Smooth muscle cell (in vitro differentiated cells): ENCODE data around the gene APOC3. TPM values are rescaled to one million over a fixed set of nuclear protein-coding genes. Genes with fewer than 3 reads are reported as not detected.

Experiments used
- DNase-seq: peaks from one replicate; lab custom pipeline; 2025; ENCODE audit not compliant: unreplicated experiment; lab: John Stamatoyannopoulos, UW
- H2AFZ ChIP-seq: fragments of 200-600 bp; sonication (generic); 2 replicates; pipeline ENCODE4 v1.6.0; 2016; ENCODE audit warnings: antibody characterized with exemption, low read depth, mild to moderate bottlenecking
- H3F3A ChIP-seq: fragments of 200-600 bp; sonication (generic); 2 replicates; pipeline ENCODE4 v1.6.0; 2017; ENCODE audit warnings: antibody characterized with exemption, low read depth
- H3K27ac ChIP-seq: fragments of 200-600 bp; sonication (generic); 2 replicates; pipeline ENCODE4 v1.5.1; 2016; ENCODE audit warnings: low read depth, mild to moderate bottlenecking
- H3K27me3 ChIP-seq: fragments of 200-600 bp; sonication (generic); 2 replicates; pipeline ENCODE4 v1.6.1; 2016; ENCODE audit warnings: low read depth, mild to moderate bottlenecking
- H3K36me3 ChIP-seq: fragments of 200-600 bp; sonication (generic); 2 replicates; pipeline ENCODE4 v1.5.1; 2016; ENCODE audit warnings: low read depth
- H3K4me1 ChIP-seq: fragments of 200-600 bp; sonication (generic); 2 replicates; pipeline ENCODE4 v1.5.1; 2016; ENCODE audit warnings: low read depth
- H3K4me2 ChIP-seq: fragments of 200-600 bp; sonication (generic); 2 replicates; pipeline ENCODE4 v1.6.0; 2016; ENCODE audit warnings: mild to moderate bottlenecking
- H3K4me3 ChIP-seq: fragments of 200-600 bp; sonication (generic); 2 replicates; pipeline ENCODE4 v1.5.1; 2016; ENCODE audit warnings: mild to moderate bottlenecking
- H3K79me2 ChIP-seq: fragments of 200-600 bp; sonication (generic); 2 replicates; pipeline ENCODE4 v1.6.0; 2016; ENCODE audit warnings: low read depth, mild to moderate bottlenecking
- H3K9ac ChIP-seq: fragments of 200-600 bp; sonication (generic); 2 replicates; pipeline ENCODE4 v1.6.0; 2016; ENCODE audit warnings: low read depth
- H3K9me3 ChIP-seq: fragments of 200-600 bp; sonication (generic); replicated peaks from 2 replicates; pipeline ENCODE4 v1.5.1; 2016; ENCODE audit warnings: low read depth
- H4K20me1 ChIP-seq: fragments of 200-600 bp; sonication (generic); 2 replicates; pipeline ENCODE4 v1.6.0; 2016; ENCODE audit warnings: low read depth
- WGBS: methylation state at CpG from one replicate; pipeline ENCODE4 v1.1.7; 2016; ENCODE audit warnings: low lambda C conversion rate; 5-methylcytosine and 5-hydroxymethylcytosine counted together
- polyA plus RNA-seq: library from polyadenylated mRNA; unstranded; fragments of >200 nt; fragmentation: Nextera tagmentation; extraction: Ambion mirVana; gene quantifications from 2 replicates; pipeline ENCODE4 v1.2.1, GENCODE V29; 2016
- total RNA-seq: library from RNA; depleted of rRNA; stranded (reverse); fragments of >200 nt; gene quantifications from 2 replicates; pipeline ENCODE4 v1.2.3, GENCODE V29; 2014
- TF ChIP-seq, protein P1 (sequence below): fragments of 200-600 bp; sonication (generic); IDR thresholded peaks from 2 replicates; pipeline ENCODE4 v1.5.1; 2017; ENCODE audit warnings: borderline replicate concordance, mild to moderate bottlenecking, antibody characterized with exemption; ENCODE audit not compliant: insufficient read depth, poor library complexity, severe bottlenecking

The APOC3 gene
- total and polyA plus RNA-seq, 2 experiments from 2014 or later, result 0.54 TPM; not detected in 1

DNA sequence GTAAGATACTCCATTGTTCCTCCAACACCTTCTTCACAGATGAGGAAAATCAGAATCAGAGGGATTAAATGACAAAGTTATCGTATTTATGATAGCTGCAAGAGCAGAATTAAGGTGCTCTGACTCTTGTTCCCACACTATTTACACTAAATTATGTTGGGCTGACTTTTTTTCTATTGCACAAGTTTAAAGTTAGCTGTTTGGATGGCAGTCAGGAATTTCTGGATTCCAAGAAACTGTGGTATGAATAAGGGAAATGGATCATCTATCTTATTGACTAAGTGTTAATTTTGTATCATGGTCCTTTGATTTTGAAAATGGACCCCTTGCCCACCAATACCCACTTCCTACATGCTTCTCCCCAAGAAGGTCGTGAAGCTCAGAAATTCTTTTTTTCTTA, 27.6 kb downstream of the APOC3 start:
- Histone ChIP-seq H3K4me2 (no peak overlapping the region), H4K20me1 (peaks cover under 1% of the 10 kb centered on the region), H3K9me3 (no peaks in the 10 kb centered on the region), H3F3A (no peaks in the 10 kb centered on the region), H3K27me3 (no peaks in the 10 kb centered on the region), H3K4me3 (no peak overlapping the region), H3K9ac (no peak overlapping the region), H3K27ac (no peak overlapping the region), H2AFZ (no peak overlapping the region), H3K36me3 (peaks cover 5% of the 10 kb centered on the region), H3K79me2 (no peaks in the 10 kb centered on the region), H3K4me1 (no peaks in the 10 kb centered on the region)
- 85% methylated on average over 2 of the region's 2 CpGs for WGBS
- no peak for DNase-seq
- TF ChIP-seq, protein P1, sequence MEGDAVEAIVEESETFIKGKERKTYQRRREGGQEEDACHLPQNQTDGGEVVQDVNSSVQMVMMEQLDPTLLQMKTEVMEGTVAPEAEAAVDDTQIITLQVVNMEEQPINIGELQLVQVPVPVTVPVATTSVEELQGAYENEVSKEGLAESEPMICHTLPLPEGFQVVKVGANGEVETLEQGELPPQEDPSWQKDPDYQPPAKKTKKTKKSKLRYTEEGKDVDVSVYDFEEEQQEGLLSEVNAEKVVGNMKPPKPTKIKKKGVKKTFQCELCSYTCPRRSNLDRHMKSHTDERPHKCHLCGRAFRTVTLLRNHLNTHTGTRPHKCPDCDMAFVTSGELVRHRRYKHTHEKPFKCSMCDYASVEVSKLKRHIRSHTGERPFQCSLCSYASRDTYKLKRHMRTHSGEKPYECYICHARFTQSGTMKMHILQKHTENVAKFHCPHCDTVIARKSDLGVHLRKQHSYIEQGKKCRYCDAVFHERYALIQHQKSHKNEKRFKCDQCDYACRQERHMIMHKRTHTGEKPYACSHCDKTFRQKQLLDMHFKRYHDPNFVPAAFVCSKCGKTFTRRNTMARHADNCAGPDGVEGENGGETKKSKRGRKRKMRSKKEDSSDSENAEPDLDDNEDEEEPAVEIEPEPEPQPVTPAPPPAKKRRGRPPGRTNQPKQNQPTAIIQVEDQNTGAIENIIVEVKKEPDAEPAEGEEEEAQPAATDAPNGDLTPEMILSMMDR, result no peak

DNA sequence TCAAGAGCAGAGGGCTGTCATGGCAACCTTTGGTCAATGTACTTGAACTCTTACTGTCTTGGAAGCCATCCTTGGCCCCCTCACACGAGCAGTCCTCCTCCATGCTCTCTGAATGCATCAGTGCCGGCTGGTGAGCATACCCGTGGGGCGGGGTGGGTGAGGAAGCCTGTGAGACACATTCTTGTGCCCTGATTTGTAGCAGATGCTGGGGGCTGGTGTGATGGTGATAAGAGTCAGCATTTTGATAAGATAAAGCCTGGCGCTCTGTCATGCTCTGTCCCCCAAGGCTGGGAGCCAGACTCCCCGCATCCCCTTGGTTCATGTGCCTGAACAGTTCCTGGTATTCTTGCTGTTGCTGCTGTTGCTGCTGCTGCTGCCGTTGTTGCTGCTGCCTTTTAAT, 28.2 kb downstream of the APOC3 start:
- Histone ChIP-seq H4K20me1 (no peaks in the 10 kb centered on the region), H3K4me1 (no peaks in the 10 kb centered on the region), H3K27ac (no peak overlapping the region), H3K9ac (no peak overlapping the region), H3K36me3 (peaks cover 5% of the 10 kb centered on the region), H3K27me3 (no peaks in the 10 kb centered on the region), H3K9me3 (no peaks in the 10 kb centered on the region), H3K4me3 (no peak overlapping the region), H3K4me2 (no peak overlapping the region), H3K79me2 (no peaks in the 10 kb centered on the region), H3F3A (no peaks in the 10 kb centered on the region), H2AFZ (no peak overlapping the region)
- WGBS, result 44% methylated on average over 7 of the region's 7 CpGs
- TF ChIP-seq, protein P1, result no peak
- DNase-seq, result no peak

DNA sequence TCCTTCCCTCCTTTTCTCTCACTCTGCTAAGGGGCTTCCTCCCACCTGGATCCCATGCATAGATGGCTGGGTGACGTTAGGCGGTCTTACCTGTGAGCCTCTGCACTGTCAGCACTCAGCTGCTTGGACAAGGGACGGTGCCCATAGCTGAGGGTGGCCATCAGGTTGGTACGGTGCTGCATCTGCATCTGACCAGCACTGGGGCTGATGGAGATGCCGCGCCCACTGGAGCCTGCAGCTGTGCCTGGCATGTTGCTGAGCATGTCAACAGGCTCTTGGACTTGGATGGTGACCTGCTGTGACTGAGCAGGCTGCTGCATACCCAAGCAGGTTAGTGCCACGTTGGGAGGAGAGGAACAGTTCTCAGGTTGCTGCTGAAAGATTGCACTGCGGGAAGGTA, 29.5 kb downstream of the APOC3 start:
- Histone ChIP-seq H3K9ac (no peak overlapping the region), H3F3A (no peaks in the 10 kb centered on the region), H3K9me3 (no peaks in the 10 kb centered on the region), H3K4me2 (no peak overlapping the region), H3K27ac (no peak overlapping the region), H2AFZ (no peak overlapping the region), H3K36me3 (peaks cover 5% of the 10 kb centered on the region), H4K20me1 (no peaks in the 10 kb centered on the region), H3K79me2 (no peaks in the 10 kb centered on the region), H3K4me1 (no peaks in the 10 kb centered on the region), H3K4me3 (no peak overlapping the region), H3K27me3 (no peaks in the 10 kb centered on the region)
- DNase-seq, result no peak
- 96% methylated on average over 8 of the region's 8 CpGs for WGBS
- TF ChIP-seq, protein P1, result no peak

DNA sequence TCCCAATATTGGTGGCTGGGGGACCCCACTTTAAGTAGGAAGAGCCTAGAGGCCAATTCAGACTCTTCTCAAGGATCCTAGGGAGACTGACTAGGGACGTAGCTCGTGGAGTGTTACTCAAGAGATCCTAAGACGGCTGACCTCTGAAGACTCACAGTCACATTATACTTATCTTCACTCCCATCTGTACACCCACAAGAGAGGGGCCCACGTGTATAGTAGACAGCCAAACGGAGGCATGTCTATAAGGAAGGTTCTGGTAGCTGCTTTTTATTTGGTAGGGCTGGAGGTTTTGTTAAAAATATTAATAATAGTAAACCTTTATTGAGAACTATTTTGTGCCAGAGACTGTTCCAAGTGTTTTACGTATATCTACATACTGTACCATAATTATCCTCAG, 30.6 kb downstream of the APOC3 start:
- H3K27ac ChIP-seq, result no peak overlapping the region
- no peak overlapping the region for H3K9ac ChIP-seq
- no peaks in the 10 kb centered on the region for H4K20me1 ChIP-seq
- TF ChIP-seq, protein P1, result no peak
- DNase-seq, result no peak
- H3K4me3 ChIP-seq, result no peak overlapping the region
- H3K4me2 ChIP-seq, result no peak overlapping the region
- no peaks in the 10 kb centered on the region for H3F3A ChIP-seq
- H3K79me2 ChIP-seq, result no peaks in the 10 kb centered on the region
- H3K4me1 ChIP-seq, result no peaks in the 10 kb centered on the region
- no peaks in the 10 kb centered on the region for H3K27me3 ChIP-seq
- peaks cover 5% of the 10 kb centered on the region for H3K36me3 ChIP-seq
- WGBS, result 87% methylated on average over 6 of the region's 6 CpGs
- no peaks in the 10 kb centered on the region for H3K9me3 ChIP-seq
- H2AFZ ChIP-seq, result no peak overlapping the region
